HG02623 (cell line): ENCODE data around the gene DGKI.

Experiments used
- ATAC-seq: cut with Tn5 transposase; IDR thresholded peaks from one replicate; pipeline ENCODE4 v1.9.1; 2021; ENCODE audit warnings: moderate library complexity; ENCODE audit not compliant: unreplicated experiment

Gene DGKI

GRCh38 chr7:137791930-137792329, 54.8 kb downstream of the DGKI start:
- ATAC-seq: no peak

DNA sequence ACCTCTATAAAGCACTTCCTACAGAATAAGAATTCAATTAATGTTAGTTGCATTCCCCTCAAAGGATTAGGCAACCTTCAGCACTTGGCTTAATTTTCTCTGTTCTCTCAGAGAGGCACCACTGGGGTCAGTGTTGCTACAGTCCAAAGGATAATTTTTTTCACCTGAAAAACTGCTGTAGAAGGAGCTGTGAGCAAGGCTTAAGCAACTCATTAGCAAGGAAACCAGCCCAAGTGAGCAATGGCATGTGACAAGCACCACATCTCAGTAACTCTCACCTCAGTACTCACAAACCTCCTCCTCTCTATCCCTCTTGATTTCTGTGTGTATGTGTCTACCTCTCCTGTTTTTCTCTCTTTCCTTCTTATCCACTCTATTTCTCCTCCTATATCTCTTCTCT, 55.9 kb downstream of the DGKI start:
- no peak for ATAC-seq

DNA sequence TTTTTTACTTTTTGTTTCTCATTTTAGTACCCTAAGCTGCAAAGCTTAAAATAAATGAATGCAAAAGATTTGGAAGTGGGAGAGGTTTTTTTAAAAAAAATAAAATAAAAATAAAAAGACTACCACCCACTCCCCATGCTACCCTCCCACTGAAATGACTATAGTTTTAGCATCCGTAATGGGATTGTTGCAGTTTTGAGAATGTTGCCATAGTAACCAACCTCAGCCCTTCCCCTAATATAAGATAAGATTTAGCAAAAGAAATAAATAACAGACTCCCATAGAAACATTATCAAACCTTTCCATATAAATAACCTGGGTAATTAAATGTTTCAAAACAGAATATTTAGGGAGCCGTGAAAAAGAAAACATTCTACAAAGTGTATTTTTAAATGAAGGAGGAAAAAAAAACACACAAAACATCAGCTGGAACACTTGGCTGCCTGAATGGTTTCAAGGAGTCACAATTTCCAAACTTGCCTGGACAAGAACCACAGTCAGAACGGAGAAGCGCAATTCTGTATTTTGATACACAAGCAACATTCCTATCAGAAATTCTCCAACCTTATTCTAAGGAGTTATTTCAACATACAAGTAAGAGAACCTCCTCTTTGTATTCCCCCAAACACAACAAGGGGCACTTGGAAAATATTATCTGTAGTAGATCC, 57.4 kb downstream of the DGKI start:
- no peak for ATAC-seq

GRCh38 chr7:137787301-137787976, 59.3 kb downstream of the DGKI start:
- ATAC-seq: no peak

GRCh38 chr7:137778511-137778910, 68.3 kb downstream of the DGKI start:
- no peak for ATAC-seq

DNA sequence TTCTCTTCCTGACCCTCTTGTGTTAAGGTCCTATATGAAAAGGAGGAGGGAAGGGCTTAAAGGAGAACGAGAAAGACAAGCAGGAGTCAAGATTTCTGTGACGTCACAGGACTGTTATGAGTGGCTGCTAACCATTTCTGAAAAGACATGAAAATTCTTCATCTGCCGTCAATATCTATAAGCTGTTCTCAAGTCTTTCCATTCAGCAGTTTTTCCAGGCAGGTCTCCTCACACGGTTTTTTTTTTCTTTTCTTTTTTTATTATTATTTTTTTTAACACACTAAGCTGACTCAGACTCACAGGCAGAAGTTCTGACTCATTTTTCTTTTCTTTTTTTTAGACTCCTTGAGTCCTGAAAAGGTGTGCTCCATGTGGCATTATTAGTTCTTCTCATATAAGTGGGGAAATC, 72.0 kb downstream of the DGKI start:
- ATAC-seq: no peak

- no peak for ATAC-seq
Observed at GRCh38 chr7:137772748-137773147, 74.0 kb downstream of the DGKI start.

DNA sequence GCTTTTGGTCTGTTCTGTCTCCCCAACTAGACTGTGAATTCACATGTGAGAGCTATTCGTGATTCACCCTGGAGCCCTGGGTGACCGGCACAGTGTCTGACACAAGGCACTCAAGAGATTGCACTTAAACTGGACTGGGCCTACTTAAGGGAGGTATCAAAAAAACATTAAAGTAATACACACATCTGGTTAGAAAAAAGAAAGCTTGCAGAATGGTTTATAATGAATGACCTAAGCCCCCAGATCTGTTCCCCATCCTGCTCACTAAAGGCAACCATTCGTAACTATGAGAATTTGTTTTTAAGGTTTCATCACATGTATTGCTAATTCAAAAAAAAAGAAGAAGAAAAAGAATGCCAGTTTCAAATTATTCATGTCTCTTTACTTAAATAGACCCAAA, 74.5 kb downstream of the DGKI start:
- ATAC-seq: no peak

DNA sequence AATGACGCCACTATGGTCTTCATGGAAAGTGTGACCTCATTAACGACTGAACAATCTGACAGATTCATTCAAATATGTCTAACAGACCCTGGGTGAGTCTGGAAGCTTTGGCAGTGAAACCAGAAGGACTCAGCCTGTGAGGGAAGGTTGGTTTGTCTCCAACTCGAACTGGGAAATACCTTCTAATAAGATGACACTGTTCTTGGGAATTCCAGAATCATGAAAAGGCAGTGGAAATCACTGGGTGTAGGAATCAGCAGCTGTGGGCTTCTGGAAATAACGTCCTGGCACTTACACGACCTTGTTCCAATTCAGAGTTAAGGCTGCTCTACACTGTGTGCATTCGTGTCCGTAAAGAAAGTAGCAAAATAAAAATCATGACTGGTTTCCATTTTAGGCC, 75.1 kb downstream of the DGKI start:
- no peak for ATAC-seq

DNA sequence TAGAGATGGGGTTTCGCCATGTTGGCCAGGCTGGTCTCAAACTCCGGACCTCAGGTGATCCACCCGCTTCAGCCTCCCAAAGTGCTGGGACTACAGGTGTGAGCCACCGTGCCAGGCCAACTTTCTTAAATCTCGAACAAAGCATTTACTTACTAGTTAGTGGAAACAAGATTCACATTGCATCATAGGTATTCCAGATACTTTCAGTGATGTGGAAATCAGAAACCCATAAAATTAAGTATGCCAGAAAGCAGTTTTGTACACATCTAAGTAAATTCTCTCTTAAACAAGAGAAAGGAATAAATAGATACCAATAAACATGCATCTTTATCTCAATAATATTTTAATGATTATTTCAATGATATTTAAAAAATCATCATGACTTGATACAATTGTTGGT, 75.5 kb downstream of the DGKI start:
- ATAC-seq: no peak

DNA sequence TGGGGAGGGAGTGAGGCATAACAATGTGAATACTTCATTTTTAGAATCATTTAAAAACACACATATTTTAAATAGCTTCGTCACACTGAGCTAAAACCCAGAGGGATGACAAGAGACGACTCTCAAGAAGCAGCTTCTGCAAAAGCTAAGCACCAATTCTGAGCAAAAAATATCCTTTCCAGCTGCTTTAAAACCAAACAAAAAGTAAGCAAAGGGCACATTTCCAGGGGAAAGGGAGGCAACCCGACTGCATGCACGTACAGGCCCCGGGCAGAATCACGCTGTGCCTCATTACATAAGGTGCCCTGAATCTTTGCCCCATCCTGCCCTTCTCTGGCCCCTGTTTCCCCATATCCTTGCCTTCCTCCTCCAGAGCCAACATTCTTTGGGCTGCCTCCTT, 78.4 kb downstream of the DGKI start:
- no peak for ATAC-seq

DNA sequence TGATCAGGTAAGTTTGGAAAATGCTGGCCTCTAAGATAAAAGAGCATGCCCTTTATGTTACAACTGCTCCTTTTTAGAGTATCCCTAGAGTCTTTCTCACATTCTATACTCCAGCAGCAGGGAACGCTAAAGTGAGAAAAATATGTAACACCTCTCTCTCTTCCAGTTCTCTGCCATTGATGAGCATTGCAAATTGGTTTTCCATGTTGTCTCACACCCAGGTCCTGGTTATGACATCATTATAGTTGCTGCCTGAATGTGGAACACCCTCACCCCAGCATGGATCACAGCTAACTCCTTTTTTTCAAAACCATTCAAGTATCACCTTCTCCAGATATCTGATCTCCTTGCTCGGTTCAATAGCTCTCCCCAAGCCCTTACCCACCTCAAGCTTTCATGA, 84.4 kb downstream of the DGKI start:
- no peak for ATAC-seq

DNA sequence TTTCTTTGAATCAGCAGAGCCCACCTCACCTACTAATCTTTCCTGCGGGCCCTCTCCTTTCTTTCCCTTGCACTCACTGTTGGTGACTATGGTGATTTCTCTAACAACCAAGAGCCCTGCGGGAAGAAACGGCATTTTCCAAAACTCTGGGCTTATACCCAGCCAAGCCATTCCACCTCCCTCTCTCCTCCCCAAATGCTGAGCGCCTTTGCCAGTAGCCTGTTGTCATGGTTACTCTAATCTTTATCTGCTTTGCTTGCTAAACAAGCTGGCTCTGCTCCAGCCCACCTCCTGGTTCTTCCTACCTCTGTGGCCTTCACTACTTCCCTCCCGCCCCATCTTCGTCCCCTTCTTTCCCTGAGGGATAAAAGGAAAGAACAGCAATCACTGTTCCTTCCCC, 86.7 kb downstream of the DGKI start:
- ATAC-seq: no peak

GRCh38 chr7:137757146-137757925, 89.4 kb downstream of the DGKI start:
- ATAC-seq: no peak

DNA sequence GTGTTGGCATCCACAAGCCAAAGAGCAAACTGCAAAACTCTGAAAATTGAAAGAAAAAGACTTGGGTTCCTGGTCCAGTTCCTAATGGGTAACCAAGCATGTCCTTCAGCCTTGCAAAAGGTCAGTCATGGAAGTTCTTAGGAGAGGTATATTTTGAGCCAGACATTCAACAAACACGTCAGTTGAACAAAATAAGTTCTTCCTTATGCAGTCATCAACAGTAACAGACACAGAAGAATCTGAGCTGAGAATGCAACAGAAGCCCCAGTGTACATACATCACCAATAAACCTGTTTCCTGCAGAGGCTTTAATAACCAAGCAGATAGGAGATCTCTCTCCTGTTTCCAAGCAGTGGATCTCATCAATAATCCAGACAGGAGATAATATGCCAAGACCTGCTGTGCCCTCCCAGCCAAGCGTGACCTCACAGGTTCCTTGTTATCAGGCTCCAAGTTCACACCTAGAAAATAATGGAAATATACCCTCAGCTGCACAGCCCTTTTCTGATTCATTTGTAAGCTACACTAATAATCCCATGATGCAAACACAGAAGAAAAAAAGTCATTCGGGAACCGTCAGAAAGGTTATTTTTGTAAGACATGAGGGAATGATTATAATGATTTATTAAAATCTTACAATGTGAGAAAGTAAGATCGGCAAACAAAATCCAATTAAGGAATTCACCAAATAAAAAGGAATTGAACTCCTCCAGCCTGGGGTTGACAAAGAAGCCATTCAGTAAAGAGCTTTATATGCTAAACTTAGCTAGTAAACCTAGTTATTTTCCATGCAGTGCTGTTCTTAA, 90.7 kb downstream of the DGKI start:
- no peak for ATAC-seq

- ATAC-seq: no peak
Observed at GRCh38 chr7:137755427-137755826, 91.3 kb downstream of the DGKI start.

- no peak for ATAC-seq
Observed at GRCh38 chr7:137753948-137754851, 92.6 kb downstream of the DGKI start.

- ATAC-seq: no peak
Observed at GRCh38 chr7:137753575-137753947, 93.2 kb downstream of the DGKI start.

DNA sequence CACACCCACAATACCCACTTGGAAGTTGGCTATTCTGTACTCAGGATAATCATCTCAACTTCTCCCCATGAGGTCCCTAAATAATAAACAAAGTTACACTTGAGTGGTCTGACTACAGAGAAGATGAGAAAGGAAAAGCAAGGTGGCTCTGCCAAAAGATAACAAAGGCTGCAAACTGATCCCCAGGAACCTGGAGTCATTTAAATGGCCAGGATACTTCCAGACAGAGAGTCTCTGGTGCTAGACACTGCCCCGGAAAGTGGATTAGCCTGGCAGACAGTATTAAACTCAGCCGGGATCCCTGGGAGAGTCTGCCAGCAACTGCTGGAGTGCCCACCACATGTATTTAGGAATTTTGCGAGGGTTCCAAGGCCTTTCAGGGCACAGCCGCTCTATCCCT, 93.7 kb downstream of the DGKI start:
- ATAC-seq: no peak

DNA sequence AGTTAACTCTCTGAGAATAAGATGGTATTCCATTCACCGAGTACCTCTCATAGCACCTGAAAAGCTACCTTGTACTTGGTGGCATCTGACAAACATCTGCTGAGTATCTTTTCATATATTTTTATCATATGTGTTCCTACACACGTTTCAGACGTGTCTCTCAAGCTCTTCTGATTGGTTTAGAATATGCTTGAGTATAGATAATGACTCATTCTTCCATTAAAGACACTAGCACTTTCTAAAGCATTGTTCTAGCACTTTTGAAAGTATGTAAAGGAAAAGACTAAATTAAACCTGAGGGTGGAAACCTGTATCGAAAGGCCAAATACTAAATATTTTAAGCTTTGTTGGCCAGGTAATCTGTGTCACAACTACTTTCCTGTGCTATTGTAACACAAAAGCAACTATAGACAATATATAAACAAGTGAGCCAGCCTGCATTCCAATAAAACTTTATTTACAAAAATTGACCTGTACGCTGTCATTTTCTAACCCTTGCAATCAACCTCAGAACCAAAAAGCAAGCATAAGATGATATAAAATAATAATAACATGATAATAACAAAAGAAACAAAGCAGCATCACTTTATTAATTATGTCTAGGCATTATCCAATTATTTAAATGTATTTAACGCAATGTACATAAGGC, 95.3 kb downstream of the DGKI start:
- ATAC-seq: no peak
